Karpas-422 (cell line): ENCODE data around the gene TMCO5A. TPM values are rescaled to one million over a fixed set of nuclear protein-coding genes. Genes with fewer than 3 reads are reported as not detected.
A peak's percentile ranks its signal among the peaks of the same experiment; 100 is the strongest.

Source experiments
- DNase-seq: peaks from one replicate; pipeline ENCODE4 v3.0.0-alpha.2; 2015
- H2AFZ ChIP-seq: fragments of 200-600 bp; sonication (generic); 2 replicates; pipeline ENCODE4 v1.6.1; 2014; ENCODE audit warnings: antibody characterized with exemption, low read length, mixed read lengths
- H3K27ac ChIP-seq: fragments of 200-600 bp; sonication (generic); 2 replicates; pipeline ENCODE4 v1.5.1; 2014; ENCODE audit warnings: mild to moderate bottlenecking, low read length, moderate library complexity
- H3K27me3 ChIP-seq: fragments of 200-600 bp; sonication (generic); 2 replicates; pipeline ENCODE4 v1.6.1; 2014; ENCODE audit warnings: low read length, mixed read lengths
- H3K36me3 ChIP-seq: fragments of 200-600 bp; sonication (generic); 2 replicates; pipeline ENCODE4 v1.6.1; 2014; ENCODE audit warnings: low read length, mixed read lengths; ENCODE audit not compliant: insufficient read depth
- H3K4me1 ChIP-seq: fragments of 200-600 bp; sonication (generic); 2 replicates; pipeline ENCODE4 v1.6.1; 2014; ENCODE audit warnings: mild to moderate bottlenecking, low read length, mixed read lengths
- H3K4me2 ChIP-seq: fragments of 200-600 bp; sonication (generic); 2 replicates; pipeline ENCODE4 v1.6.1; 2014; ENCODE audit warnings: low read length, low read depth, mild to moderate bottlenecking; ENCODE audit not compliant: poor library complexity, severe bottlenecking
- H3K4me3 ChIP-seq: fragments of 200-600 bp; sonication (generic); 2 replicates; pipeline ENCODE4 v1.5.1; 2014; ENCODE audit warnings: mild to moderate bottlenecking, antibody characterized with exemption, low read length, mixed read lengths
- H3K79me2 ChIP-seq: fragments of 200-600 bp; sonication (generic); 2 replicates; pipeline ENCODE4 v1.6.1; 2014; ENCODE audit warnings: mild to moderate bottlenecking, low read length, mixed read lengths
- H3K9ac ChIP-seq: fragments of 200-600 bp; sonication (generic); 2 replicates; pipeline ENCODE4 v1.6.0; 2014; ENCODE audit warnings: low read length
- H3K9me2 ChIP-seq: fragments of 200-600 bp; sonication (generic), shearing (Covaris generic); replicated peaks from 2 replicates; pipeline ENCODE4 v1.6.0; 2014; ENCODE audit warnings: mild to moderate bottlenecking, low read length, moderate library complexity; ENCODE audit not compliant: insufficient read depth
- H3K9me3 ChIP-seq: fragments of 300-700, 200-600 bp; sonication (generic); 2 replicates; pipeline ENCODE4 v1.6.1; 2014; ENCODE audit warnings: low read length, mixed read lengths
- H4K20me1 ChIP-seq: fragments of 200-600 bp; sonication (generic); 2 replicates; pipeline ENCODE4 v1.6.1; 2014; ENCODE audit warnings: mild to moderate bottlenecking, antibody characterized with exemption, low read length, low read depth; ENCODE audit not compliant: insufficient read depth
- total RNA-seq: library from RNA; depleted of rRNA; stranded (reverse); fragments of >200 nt; shearing (Covaris generic); gene quantifications from 2 replicates; pipeline ENCODE4 v1.2.3, GENCODE V29; 2014; ENCODE audit warnings: low replicate concordance; rRNA removed

The TMCO5A gene
- total RNA-seq = not detected in 2 replicates

DNA sequence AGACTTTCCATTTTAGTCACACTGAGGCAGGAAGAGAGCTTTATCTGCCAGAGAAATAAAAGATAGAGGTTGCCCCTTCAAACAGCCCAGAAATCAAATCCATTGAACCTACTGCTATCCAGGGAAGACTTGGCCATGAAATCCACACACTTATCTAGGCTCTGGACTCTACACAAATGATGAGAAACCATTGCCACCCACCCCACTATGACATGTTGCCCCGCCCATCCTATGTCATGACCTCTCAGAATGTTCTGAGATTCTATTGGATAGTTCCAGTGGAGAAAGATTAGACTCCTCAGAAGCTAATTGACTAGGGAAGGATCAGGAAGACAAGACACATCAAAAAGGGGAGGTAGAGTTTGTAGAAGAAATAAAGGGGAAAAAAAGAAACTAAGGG lies at the start of gene TMCO5A:
TSS of gene TMCO5A (plus strand) at position 301 of the 400 bp plus-strand sequence. CDS start 1,684 bp downstream, outside the sequence.
- no peaks in the 10 kb centered on the region for H3K79me2 ChIP-seq
- no peaks in the 10 kb centered on the region for H4K20me1 ChIP-seq
- no peaks in the 10 kb centered on the region for H3K9me3 ChIP-seq
- H3K9ac ChIP-seq = no peak within 1 kb of the TSS
- no peaks in the 10 kb centered on the region for H3K9me2 ChIP-seq
- H3K4me2 ChIP-seq = no peak within 1 kb of the TSS
- no peak within 1 kb of the TSS for H2AFZ ChIP-seq
- H3K36me3 ChIP-seq = no peaks in the 10 kb centered on the region
- no peaks in the 10 kb centered on the region for H3K27me3 ChIP-seq
- DNase-seq = no peak
- H3K4me1 ChIP-seq = no peaks in the 10 kb centered on the region
- no peak within 1 kb of the TSS for H3K4me3 ChIP-seq
- no peak within 1 kb of the TSS for H3K27ac ChIP-seq

DNA sequence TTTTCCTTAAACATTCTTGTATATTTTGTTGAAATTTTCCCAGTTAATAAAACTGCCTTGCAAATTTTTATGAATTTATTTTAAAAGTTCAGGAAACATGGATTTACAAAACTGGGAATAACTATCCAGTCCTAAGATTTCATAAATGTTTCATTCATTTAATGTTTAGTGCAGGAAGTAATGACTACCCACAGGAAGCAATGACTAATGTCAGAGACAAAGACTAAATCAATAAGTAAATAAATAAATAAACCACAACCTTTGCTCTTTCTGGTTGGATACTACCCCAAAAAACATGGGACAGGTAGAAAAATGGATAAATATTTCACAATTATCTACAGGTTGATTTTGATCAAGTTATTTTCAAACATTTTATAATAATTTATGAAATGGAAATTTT lies 48.8 kb upstream of the TMCO5A start:
- Histone ChIP-seq H3K4me3 (no peak overlapping the region), H3K4me1 (no peaks in the 10 kb centered on the region), H3K36me3 (no peaks in the 10 kb centered on the region), H3K27ac (no peak overlapping the region), H3K79me2 (no peaks in the 10 kb centered on the region), H2AFZ (no peak overlapping the region), H3K9me2 (no peaks in the 10 kb centered on the region), H3K9ac (no peak overlapping the region), H3K9me3 (no peaks in the 10 kb centered on the region), H4K20me1 (no peaks in the 10 kb centered on the region), H3K4me2 (no peak overlapping the region), H3K27me3 (no peaks in the 10 kb centered on the region)
- no peak for DNase-seq

DNA sequence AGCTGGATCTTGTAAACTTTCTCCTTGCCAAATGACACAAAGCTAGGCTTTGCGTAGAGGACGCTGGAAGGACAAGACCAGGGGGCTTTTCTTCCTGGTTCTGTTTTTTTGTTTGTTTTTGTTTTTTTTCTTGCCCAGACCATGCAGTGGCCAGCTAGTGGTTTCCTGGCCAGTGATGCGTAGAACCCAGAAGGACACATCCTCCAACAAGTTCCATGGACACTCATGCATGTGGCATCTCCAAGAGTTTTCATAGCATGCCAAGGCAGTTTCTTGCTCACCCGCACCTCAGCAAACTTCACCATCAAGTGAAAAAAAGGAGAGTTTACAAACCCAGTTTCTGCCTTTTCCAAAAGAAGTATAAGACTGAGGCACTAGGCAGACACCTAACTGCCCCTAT lies 46.1 kb upstream of the TMCO5A start:
- Histone ChIP-seq H3K36me3 (no peaks in the 10 kb centered on the region), H4K20me1 (no peaks in the 10 kb centered on the region), H2AFZ (no peak overlapping the region), H3K79me2 (no peaks in the 10 kb centered on the region), H3K9me3 (no peaks in the 10 kb centered on the region), H3K9ac (no peak overlapping the region), H3K4me1 (no peaks in the 10 kb centered on the region), H3K9me2 (no peaks in the 10 kb centered on the region), H3K27ac (no peak overlapping the region), H3K27me3 (no peaks in the 10 kb centered on the region), H3K4me2 (no peak overlapping the region), H3K4me3 (no peak overlapping the region)
- no peak for DNase-seq

DNA sequence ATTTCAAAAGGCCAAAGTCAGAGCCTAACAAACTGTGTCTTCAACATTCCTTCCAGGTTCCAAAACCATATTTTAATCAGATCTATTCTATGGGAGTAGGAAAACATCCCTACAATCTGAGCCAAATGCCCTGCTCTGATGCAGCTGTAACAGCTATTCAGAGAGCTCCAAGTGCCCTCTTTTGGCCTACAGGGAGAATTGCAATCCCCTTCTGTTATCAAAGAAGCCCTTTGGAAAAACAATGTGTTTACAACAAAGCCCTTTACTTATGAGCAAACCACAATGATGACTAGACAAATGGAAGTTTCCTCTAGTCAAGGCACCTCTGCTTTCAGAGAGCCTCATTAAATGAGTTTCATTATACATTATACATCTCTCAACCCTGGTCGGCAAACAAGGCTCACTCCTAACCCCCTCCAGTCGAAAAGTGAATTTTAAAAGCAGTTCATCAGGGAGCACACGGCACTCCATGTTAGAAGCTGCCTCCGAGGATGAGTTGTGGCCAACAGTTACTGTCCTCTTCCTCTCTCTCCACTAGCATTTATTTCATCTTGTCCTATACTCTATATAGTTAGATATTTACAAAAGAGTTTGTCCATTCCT lies 42.6 kb upstream of the TMCO5A start:
- H4K20me1 ChIP-seq = no peaks in the 10 kb centered on the region
- H3K9me3 ChIP-seq = no peaks in the 10 kb centered on the region
- no peak overlapping the region for H3K4me3 ChIP-seq
- H3K79me2 ChIP-seq = no peaks in the 10 kb centered on the region
- no peaks in the 10 kb centered on the region for H3K36me3 ChIP-seq
- H3K4me1 ChIP-seq = no peaks in the 10 kb centered on the region
- no peaks in the 10 kb centered on the region for H3K27me3 ChIP-seq
- H3K27ac ChIP-seq = no peak overlapping the region
- H2AFZ ChIP-seq = no peak overlapping the region
- H3K9ac ChIP-seq = no peak overlapping the region
- no peak overlapping the region for H3K4me2 ChIP-seq
- no peaks in the 10 kb centered on the region for H3K9me2 ChIP-seq
- peak; percentile 68 for DNase-seq

DNA sequence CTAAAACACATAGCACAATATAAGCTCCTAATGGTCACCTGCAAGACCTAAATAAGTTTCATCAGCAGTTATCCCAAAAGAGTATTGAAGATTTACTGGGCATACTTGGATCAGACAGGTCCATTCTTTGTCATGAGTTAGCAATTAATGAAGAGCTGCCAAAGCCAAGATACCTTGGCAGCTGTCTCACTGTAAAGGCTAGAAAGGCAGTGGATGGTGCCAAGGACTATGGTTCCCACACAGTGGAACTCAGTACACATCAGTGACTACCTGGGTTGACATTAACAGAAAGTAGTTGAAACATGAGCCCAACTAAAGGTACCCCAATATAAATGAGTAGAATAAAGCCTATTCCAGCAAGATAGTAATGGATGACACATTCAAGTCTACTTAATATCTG lies 41.1 kb upstream of the TMCO5A start:
- Histone ChIP-seq H3K4me2 (no peak overlapping the region), H4K20me1 (no peaks in the 10 kb centered on the region), H2AFZ (no peak overlapping the region), H3K9me2 (no peaks in the 10 kb centered on the region), H3K9me3 (no peaks in the 10 kb centered on the region), H3K27ac (no peak overlapping the region), H3K4me3 (no peak overlapping the region), H3K9ac (no peak overlapping the region), H3K4me1 (no peaks in the 10 kb centered on the region), H3K79me2 (no peaks in the 10 kb centered on the region), H3K27me3 (no peaks in the 10 kb centered on the region), H3K36me3 (no peaks in the 10 kb centered on the region)
- no peak for DNase-seq

DNA sequence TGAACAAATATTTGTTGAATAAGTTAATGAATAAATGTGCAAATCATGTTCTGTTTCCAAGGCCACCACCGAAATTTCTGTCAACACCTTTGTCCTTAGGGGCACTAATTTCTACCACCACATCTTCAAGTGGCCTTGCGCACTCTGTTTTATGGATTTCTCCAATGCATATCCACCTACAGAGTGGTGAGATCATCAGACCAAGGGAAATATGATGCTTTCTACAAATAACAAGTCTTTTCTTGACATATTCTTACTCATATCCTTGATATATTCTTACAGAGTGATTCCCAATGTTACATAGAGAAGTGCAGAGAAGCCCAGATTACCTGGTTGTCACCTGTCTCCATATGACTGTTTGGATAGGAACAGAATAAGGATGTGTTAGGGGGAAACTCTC lies 36.1 kb upstream of the TMCO5A start:
- Histone ChIP-seq H3K4me3 (no peak overlapping the region), H2AFZ (no peak overlapping the region), H4K20me1 (no peaks in the 10 kb centered on the region), H3K4me1 (no peaks in the 10 kb centered on the region), H3K27ac (no peak overlapping the region), H3K4me2 (no peak overlapping the region), H3K9ac (no peak overlapping the region), H3K27me3 (no peaks in the 10 kb centered on the region), H3K9me3 (no peaks in the 10 kb centered on the region), H3K36me3 (no peaks in the 10 kb centered on the region), H3K9me2 (no peaks in the 10 kb centered on the region), H3K79me2 (no peaks in the 10 kb centered on the region)
- no peak for DNase-seq

DNA sequence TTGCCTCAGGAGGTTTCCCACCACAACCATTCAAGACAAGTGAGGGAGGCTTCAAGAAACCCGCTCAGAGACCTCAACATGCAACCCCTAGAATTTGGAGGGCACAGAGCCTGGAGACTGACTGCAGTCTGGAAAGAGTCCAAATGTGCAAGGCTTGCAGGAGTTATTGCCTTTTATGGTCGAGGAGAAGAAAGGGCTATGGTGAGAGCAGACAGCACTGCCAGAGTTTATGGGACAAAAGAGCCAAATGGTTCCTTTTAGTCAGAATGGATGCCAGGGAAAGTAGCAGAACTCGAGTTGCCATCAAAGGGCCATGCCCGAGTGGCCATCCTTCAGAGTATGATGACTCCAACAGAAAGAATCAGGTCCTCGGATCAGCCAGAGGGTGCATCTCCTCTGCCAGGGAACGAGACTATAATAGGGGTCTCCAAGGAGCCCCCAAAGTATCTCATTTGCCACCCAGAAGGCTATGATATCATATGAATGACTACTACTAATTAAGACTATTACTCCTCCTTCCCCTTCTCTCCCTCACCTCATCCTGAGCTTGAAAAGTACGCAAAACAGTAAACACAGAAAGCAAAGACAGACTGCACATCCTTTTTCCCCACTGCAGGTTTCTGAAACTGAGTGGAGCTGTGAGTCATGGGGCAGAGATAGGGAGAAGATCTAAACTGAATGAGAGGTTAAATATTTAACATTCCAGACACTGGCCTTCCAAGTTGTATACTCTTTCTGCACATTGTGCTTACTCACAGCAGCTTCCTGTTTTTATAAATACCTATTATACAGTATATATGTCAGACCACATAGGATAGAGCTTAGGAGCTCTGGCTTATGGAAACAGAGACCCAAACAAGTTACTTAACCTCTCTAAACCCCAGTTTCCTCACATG lies 33.9 kb upstream of the TMCO5A start:
- Histone ChIP-seq H3K36me3 (no peaks in the 10 kb centered on the region), H3K9me2 (no peaks in the 10 kb centered on the region), H3K27ac (no peak overlapping the region), H3K27me3 (no peaks in the 10 kb centered on the region), H3K4me1 (no peaks in the 10 kb centered on the region), H3K79me2 (no peaks in the 10 kb centered on the region), H3K9ac (no peak overlapping the region), H4K20me1 (no peaks in the 10 kb centered on the region), H3K9me3 (no peaks in the 10 kb centered on the region), H3K4me3 (no peak overlapping the region), H3K4me2 (no peak overlapping the region), H2AFZ (no peak overlapping the region)
- DNase-seq = no peak

DNA sequence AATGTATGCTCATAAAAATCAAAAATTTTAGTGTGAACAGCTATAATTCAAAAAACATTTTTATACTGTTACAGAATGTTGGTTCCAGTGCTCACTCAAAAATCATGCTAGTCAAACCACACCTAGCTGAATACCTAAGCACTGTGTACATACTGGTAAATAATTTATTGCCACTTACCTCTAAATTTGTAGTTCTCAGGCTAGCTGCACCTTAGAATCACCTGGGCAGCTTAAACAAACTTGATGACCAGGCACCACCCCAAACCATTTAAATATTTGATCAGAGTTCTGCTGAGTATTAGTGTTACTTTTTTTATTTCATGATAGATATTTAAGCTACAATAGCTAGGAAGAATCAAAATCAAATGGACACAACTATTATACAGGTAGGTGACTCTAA lies 32.3 kb upstream of the TMCO5A start:
- no peaks in the 10 kb centered on the region for H3K9me2 ChIP-seq

More for the DNA sequence above, 32.3 kb upstream of the TMCO5A start:
- DNase-seq = no peak
- Histone ChIP-seq H4K20me1 (no peaks in the 10 kb centered on the region), H3K4me3 (no peak overlapping the region), H3K9me3 (no peaks in the 10 kb centered on the region), H3K4me2 (no peak overlapping the region), H3K27ac (no peak overlapping the region), H3K79me2 (no peaks in the 10 kb centered on the region), H3K36me3 (no peaks in the 10 kb centered on the region), H3K9ac (no peak overlapping the region), H3K4me1 (no peaks in the 10 kb centered on the region), H2AFZ (no peak overlapping the region), H3K27me3 (no peaks in the 10 kb centered on the region)
